Spleen (tissue), 7 donors: ENCODE data around the gene LRRC15.

Source experiments
- CTCF ChIP-seq, 11 experiments: fragments of 200-600 bp in 7 of 11; fragments of 450-650 bp in 4 of 11; sonication (generic) in 4 of 11; IDR thresholded peaks in 8 of 11; conservative IDR thresholded peaks in 3 of 11; 1 replicate in 7 of 11; 2 replicates in 4 of 11; pipeline versions ENCODE4 v1.4.0 to v1.8.0; 2016 to 2021; ENCODE audit warnings: antibody characterized with exemption in 11 of 11, inconsistent platforms in 4 of 11, mild to moderate bottlenecking in 1 of 11
- POLR2A ChIP-seq, 3 donors: fragments of 450-650 bp; IDR thresholded peaks; one replicate each; pipeline ENCODE4 v1.5.1; 2017; ENCODE audit warnings: antibody characterized with exemption in 3 of 3, mild to moderate bottlenecking in 1 of 3
- donor health status: DM: no; HTN: no; CAD: no; lungs with moderate emphysema.
- donor health status: DM: no; HTN: no; CAD: no.
- donor health status: DM: no; HTN: no; CAD: no.

GRCh38 chr3:194332858-194333211 is 36.7 kb downstream of the LRRC15 start:
- no peak for TF ChIP-seq CTCF (IDR thresholded peaks at IDR 0.05 in 8 of 11, conservative IDR thresholded peaks at IDR 0.05 in 3 of 11)
- no peak for TF ChIP-seq POLR2A (IDR thresholded peaks at IDR 0.05)
